Uterus (tissue), 4 donors: ENCODE data around the gene CHST9. TPM values are rescaled to one million over a fixed set of nuclear protein-coding genes. Genes with fewer than 3 reads are reported as not detected.
"Not testable (repeated sequence)": the region's sequence is repeated elsewhere in the genome, so short reads cannot be mapped to it uniquely, and the experiment has no call there.

Experiments used
- DNase-seq, 2 donors: peaks; one replicate each; pipeline ENCODE4 v3.0.0-alpha.2; 2019 to 2020
- H3K27ac ChIP-seq, 2 donors: fragments of 200-600 bp; sonication (generic); 1 replicate in 1 of 2; 2 replicates in 1 of 2; pipeline ENCODE4 v1.5.1; 2016 to 2018
- H3K27me3 ChIP-seq, 2 donors: fragments of 200-600 bp; sonication (generic); one replicate each; pipeline ENCODE4 v1.5.1; 2018 to 2019; ENCODE audit warnings: control low read depth in 1 of 2
- H3K36me3 ChIP-seq, 2 donors: fragments of 200-600 bp; sonication (generic); one replicate each; pipeline ENCODE4 v1.5.1; 2019; ENCODE audit warnings: control low read depth in 1 of 2
- H3K4me1 ChIP-seq, 2 donors: fragments of 200-600 bp; sonication (generic); one replicate each; pipeline ENCODE4 v1.5.1; 2018 to 2019; ENCODE audit warnings: control low read depth in 1 of 2
- H3K4me3 ChIP-seq, 2 donors: fragments of 200-600 bp; sonication (generic); 1 replicate in 1 of 2; 2 replicates in 1 of 2; pipeline ENCODE4 v1.5.1; 2018 to 2019; ENCODE audit warnings: mild to moderate bottlenecking in 1 of 2
- H3K9me3 ChIP-seq, 2 donors: fragments of 200-600 bp; sonication (generic); one replicate each; pipeline ENCODE4 v1.5.1; 2019; ENCODE audit warnings: control low read depth in 1 of 2
- POLR2A ChIP-seq, 2 donors: fragments of 450-650 bp; IDR thresholded peaks; one replicate each; pipeline ENCODE4 v1.6.1; 2016; ENCODE audit warnings: antibody characterized with exemption in 2 of 2, mild to moderate bottlenecking in 1 of 2, moderate library complexity in 1 of 2
- intact Hi-C: fragments of 100-400 bp; cut with DNase I; formaldehyde crosslinking; loops from one replicate; pipeline ENCODE4 v1.15.1; 2023; ENCODE audit warnings: low total_unique reads
- total RNA-seq, 4 donors: library from RNA; depleted of rRNA in 3 of 4; stranded (reverse); fragments of >200 nt in 3 of 4; gene quantifications; one replicate each; pipeline versions ENCODE4 v1.1.0 to v1.2.4, GENCODE V29; 2014 to 2023
- TF ChIP-seq, protein P1 (sequence below), 4 experiments: fragments of 200-600 bp in 2 of 4; fragments of 450-650 bp in 2 of 4; sonication (generic) in 2 of 4; IDR thresholded peaks; one replicate each; pipeline ENCODE4 v1.5.1; 2016 to 2019; ENCODE audit warnings: antibody characterized with exemption in 4 of 4, mild to moderate bottlenecking in 2 of 4, moderate library complexity in 1 of 4
- donor health status: DM: yes; HTN: yes; CAD: no.

The CHST9 gene, protein sequence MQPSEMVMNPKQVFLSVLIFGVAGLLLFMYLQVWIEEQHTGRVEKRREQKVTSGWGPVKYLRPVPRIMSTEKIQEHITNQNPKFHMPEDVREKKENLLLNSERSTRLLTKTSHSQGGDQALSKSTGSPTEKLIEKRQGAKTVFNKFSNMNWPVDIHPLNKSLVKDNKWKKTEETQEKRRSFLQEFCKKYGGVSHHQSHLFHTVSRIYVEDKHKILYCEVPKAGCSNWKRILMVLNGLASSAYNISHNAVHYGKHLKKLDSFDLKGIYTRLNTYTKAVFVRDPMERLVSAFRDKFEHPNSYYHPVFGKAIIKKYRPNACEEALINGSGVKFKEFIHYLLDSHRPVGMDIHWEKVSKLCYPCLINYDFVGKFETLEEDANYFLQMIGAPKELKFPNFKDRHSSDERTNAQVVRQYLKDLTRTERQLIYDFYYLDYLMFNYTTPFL
- 1 to 10 TPM in 1 of 4 donors, under 1 TPM in 1, not detected in 2; 0.21 to 3.7 TPM for total RNA-seq

DNA sequence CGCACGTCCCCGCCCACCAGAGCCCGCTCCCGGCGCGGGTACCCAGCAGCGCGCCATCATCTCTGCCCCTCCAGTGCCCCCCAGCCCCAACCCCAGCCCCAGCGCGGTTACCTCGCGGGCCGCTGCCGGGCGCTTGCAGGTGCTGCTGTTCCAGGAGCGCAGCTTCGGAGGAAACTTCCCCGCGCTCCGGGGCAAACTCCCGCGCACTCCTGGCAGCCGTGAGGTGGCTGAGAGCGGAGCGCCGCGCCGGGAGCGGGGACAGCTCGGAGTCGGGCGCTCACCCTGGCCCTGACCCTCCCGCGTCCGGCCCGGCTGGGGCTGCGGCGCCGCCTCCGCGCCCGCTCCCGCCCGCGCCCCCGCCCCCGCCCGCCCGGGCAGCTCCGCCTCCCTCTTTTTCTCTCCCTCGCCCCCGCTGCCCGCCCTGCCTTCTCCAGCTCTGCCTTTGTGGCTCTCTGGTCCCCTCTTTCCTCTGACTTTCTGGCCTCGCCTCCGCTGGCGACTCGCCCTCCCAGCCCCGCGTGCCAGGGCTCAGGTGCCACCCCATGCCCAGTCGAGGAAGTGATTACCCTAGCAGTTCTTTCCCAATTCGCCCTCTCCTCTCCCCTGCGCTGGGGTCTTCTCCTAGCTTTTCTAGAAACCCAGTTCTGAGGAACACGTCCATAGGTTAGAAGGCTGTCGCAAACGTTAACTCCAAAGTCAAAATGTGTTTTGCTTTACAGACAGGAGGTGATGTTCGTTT is at the start of gene CHST9:
Gene CHST9 (minus strand): TSS at position 284 of the 739 bp plus-strand sequence. CDS start 42,499 bp downstream, outside the sequence.
- TF ChIP-seq POLR2A (IDR thresholded peaks at IDR 0.05), result no peak
- TF ChIP-seq, protein P1, sequence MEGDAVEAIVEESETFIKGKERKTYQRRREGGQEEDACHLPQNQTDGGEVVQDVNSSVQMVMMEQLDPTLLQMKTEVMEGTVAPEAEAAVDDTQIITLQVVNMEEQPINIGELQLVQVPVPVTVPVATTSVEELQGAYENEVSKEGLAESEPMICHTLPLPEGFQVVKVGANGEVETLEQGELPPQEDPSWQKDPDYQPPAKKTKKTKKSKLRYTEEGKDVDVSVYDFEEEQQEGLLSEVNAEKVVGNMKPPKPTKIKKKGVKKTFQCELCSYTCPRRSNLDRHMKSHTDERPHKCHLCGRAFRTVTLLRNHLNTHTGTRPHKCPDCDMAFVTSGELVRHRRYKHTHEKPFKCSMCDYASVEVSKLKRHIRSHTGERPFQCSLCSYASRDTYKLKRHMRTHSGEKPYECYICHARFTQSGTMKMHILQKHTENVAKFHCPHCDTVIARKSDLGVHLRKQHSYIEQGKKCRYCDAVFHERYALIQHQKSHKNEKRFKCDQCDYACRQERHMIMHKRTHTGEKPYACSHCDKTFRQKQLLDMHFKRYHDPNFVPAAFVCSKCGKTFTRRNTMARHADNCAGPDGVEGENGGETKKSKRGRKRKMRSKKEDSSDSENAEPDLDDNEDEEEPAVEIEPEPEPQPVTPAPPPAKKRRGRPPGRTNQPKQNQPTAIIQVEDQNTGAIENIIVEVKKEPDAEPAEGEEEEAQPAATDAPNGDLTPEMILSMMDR (IDR thresholded peaks at IDR 0.05), result no peak
- no peak within 1 kb of the TSS for H3K27ac ChIP-seq
- H3K27me3 ChIP-seq, result peaks cover 0 to 11% of the 10 kb centered on the region in 2 donors
- H3K4me1 ChIP-seq, result no peaks in the 10 kb centered on the region
- intact Hi-C loops, result no loop called here
- no peaks in the 10 kb centered on the region for H3K9me3 ChIP-seq
- no peak within 1 kb of the TSS for H3K4me3 ChIP-seq
- H3K36me3 ChIP-seq, result no peaks in the 10 kb centered on the region
- no peak for DNase-seq

DNA sequence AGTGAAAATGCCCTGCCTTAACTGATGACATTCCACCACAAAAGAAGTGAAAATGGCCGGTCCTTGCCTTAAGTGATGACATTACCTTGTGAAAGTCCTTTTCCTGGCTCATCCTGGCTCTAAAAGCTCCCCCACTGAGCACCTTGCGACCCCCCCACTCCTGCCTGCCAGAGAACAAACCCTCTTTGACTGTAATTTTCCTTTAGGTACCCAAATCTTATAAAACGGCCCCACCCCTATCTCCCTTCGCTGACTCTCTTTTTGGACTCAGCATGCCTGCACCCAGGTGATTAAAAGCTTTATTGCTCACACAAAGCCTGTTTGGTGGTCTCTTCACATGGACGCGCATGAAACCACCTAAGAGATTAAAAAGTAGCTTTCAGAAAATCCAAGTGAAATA is 47.2 kb upstream of the CHST9 start:
- H3K4me3 ChIP-seq, H3K4me1 ChIP-seq, H3K9me3 ChIP-seq, H3K27ac ChIP-seq, H3K27me3 ChIP-seq, H3K36me3 ChIP-seq, DNase-seq, intact Hi-C loops: not testable (repeated sequence)

DNA sequence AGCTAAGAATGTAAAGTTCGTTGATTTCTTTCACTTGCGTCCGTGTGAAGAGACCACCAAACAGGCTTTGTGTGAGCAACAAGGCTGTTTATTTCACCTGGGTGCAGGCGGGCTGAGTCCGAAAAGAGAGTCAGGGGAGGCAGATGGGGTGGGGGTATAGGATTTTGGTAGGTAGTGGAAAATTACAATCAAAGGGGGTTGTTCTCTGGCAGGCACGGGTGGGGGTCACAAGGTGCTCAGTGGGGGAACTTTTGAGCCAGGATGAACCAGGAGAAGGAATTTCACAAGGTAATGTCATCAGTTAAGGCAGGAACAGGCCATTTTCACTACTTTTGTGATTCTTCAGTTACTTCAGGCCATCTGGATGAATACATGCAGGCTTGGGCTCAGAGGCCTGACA is 46.6 kb upstream of the CHST9 start:
- H3K27me3 ChIP-seq, intact Hi-C loops, H3K4me1 ChIP-seq, H3K27ac ChIP-seq, H3K9me3 ChIP-seq, H3K4me3 ChIP-seq, H3K36me3 ChIP-seq, DNase-seq: not testable (repeated sequence)

DNA sequence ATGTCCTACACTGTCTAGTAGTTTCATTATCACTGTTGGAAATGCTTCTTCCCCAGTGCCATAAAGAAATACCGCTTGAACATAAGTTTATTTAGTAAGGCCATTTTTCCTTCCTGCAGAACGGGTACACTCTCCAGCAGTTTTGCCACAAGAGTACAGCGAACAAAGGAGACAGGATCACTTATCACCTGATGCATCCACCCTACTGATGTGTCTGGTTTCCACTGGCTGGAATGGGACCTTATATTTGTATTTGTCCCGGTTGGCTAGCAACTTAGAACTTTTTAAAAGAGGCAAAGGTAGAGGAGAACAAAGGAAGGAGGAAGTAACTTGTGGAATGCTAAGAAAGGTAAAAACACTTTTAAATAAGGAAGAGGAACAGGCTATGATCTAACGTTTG is 46.1 kb upstream of the CHST9 start:
- H3K27me3 ChIP-seq, H3K4me1 ChIP-seq, H3K27ac ChIP-seq, H3K36me3 ChIP-seq, DNase-seq, H3K4me3 ChIP-seq, H3K9me3 ChIP-seq, intact Hi-C loops: not testable (repeated sequence)

DNA sequence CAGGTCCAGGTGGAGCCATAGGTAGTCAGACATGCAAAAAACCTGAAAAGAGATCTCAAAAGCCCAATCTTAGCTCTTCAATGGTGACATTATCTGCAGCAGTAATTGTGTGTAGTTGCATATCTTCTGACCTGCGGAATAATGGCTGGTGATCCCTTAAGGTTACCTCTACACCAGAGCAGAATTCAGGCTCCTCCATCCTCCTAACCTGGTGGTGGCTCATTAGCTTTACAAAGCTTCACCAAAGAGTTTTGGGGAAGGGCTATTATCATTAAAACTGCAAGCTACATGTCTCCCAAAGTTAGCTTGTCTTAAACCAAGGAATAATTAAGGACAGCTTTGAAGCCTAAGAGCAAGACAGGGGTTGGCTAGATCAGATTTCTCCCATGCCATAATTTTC is 42.6 kb upstream of the CHST9 start:
- H3K27ac ChIP-seq, result no peak overlapping the region
- H3K4me1 ChIP-seq, result no peaks in the 10 kb centered on the region
- TF ChIP-seq, protein P1 (IDR thresholded peaks at IDR 0.05), result no peak
- no peak for TF ChIP-seq POLR2A (IDR thresholded peaks at IDR 0.05)
- H3K4me3 ChIP-seq, result no peak overlapping the region
- no peaks in the 10 kb centered on the region for H3K9me3 ChIP-seq
- intact Hi-C loops, result no loop called here
- no peaks in the 10 kb centered on the region for H3K27me3 ChIP-seq
- H3K36me3 ChIP-seq, result no peaks in the 10 kb centered on the region
- no peak for DNase-seq

DNA sequence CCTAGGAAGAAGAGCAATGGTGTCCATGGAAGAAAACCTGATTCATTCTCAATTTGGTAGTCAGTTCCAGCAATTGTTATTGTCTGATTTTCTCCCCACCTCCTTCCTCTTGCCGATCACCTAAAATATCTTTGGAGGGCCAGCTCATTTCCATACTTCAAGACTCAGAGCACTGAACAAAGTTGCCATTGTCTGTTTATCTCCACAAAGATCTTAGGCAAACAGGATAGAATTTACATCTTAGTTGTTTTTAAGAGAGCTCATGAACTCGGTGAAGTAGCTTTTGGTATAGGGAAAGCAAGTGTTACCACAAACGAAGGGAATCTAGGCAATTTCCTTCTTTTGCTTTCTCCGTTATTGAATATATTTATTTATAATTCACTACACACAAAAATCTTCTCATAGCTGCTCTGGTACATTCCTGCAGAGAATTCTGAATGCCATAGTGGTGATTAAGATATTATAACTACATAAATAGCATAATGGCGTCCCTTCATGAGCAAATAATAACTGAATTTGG is 41.5 kb upstream of the CHST9 start:
- Histone ChIP-seq H3K4me3 (no peak overlapping the region), H3K27me3 (no peaks in the 10 kb centered on the region), H3K36me3 (no peaks in the 10 kb centered on the region), H3K9me3 (no peaks in the 10 kb centered on the region), H3K4me1 (no peaks in the 10 kb centered on the region), H3K27ac (no peak overlapping the region)
- DNase-seq, result no peak
- TF ChIP-seq, protein P1 (IDR thresholded peaks at IDR 0.05), result no peak
- TF ChIP-seq POLR2A (IDR thresholded peaks at IDR 0.05), result no peak
- intact Hi-C loops, result no loop called here
